Left colon (tissue), 2 donors: ENCODE data around the gene RAB22A. TPM values are rescaled to one million over a fixed set of nuclear protein-coding genes. Genes with fewer than 3 reads are reported as not detected.
A peak's percentile ranks its signal among the peaks of the same experiment; 100 is the strongest.
"Not testable (repeated sequence)": the region's sequence is repeated elsewhere in the genome, so short reads cannot be mapped to it uniquely, and the experiment has no call there.

Source experiments
- ATAC-seq: fragments of 200-7000 bp; cut with Tn5 transposase; one replicate; pipeline ENCODE4 v1.9.1; 2020; ENCODE audit warnings: mild to moderate bottlenecking, moderate library complexity
- DNase-seq, 2 donors: peaks; one replicate each; pipeline ENCODE4 v3.0.0-alpha.2; 2020
- intact Hi-C, 2 donors: fragments of 100-400 bp; cut with DNase I in 1 of 2; cut with micrococcal nuclease in 1 of 2; formaldehyde crosslinking; loops; one replicate each; pipeline versions ENCODE4 v1.11.2 to v1.14.0; 2022; cut with DNase I, micrococcal nuclease
- total RNA-seq, 2 donors: library from RNA; stranded (reverse); fragmentation: NEBNext Ultra II Directional; extraction: Animal tissue kit (Norgen Biotek cat#: 25700); gene quantifications; one replicate each; pipeline ENCODE4 v1.2.1, GENCODE V29; 2021
- donor health status: DM: no; HTN: no; CAD: no.
- donor health status: DM: yes; HTN: yes; CAD: no.

RAB22A gene
- total RNA-seq, 2 donors from 2014 or later: 22.4 to 27.4 TPM

DNA sequence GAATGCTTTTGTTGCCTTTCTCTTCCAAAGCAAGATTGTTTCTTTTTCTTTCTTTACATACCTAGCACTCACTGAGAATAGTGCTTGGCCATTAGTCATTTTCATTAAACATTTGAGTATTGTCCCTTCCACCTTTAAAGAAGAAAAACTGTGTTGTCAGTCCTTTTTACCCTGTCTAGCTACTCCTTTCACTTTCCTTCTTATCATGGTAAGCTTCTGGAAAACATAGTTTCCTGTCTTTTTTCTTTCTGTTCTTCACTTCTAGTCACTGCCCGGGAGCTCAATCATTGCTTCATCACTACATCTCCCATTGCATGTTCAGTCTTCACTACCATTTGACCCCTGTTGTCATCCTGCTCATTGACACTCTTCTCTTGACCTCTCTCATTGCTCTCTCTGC lies 91.6 kb downstream of the RAB22A start:
- intact Hi-C loops: no loop called here
- no peak for DNase-seq

DNA sequence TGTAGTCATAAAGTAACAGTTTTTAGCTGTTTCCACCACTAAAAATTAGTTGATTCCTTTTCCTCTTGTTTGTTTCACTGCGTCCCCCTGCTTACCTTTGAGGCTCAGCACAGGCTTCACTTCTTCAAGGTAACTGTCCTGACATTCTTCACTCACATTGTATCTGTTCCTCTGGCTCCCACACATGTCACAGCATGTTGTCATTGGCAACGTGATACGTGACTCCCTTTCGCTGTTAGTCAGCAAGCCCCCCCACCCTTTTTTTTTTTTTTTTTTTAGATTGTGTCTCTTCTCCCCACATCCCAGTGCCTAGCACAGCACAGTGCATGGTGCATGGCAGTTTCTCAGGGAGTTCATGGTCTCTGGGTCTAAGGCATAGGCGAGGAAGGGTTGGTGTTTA lies 92.8 kb downstream of the RAB22A start:
- ATAC-seq (no peak), DNase-seq (no peak)
- intact Hi-C loops: no loop called here

More for the DNA sequence above, 91.6 kb downstream of the RAB22A start:
- ATAC-seq: no peak

DNA sequence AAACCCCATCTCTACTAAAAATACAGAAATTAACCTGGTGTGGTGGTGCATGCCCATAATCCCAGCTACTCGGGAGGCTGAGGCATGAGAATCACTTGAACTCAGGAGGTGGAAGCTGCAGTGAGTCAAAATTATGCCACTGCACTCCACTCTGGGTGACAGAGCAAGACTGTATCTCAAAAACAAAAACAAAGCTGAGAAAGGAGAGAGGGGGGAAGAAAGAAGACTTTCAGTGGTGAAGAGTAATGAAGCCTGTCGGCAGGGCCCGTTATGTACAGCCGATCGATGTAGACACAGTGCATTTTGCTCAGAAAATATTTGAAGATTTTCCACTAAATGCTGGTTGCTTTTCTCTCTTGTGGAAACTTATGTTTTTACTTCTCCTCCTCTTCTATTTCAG lies 93.3 kb downstream of the RAB22A start:
- intact Hi-C loops: no loop called here
- ATAC-seq (no peak), DNase-seq (no peak)

DNA sequence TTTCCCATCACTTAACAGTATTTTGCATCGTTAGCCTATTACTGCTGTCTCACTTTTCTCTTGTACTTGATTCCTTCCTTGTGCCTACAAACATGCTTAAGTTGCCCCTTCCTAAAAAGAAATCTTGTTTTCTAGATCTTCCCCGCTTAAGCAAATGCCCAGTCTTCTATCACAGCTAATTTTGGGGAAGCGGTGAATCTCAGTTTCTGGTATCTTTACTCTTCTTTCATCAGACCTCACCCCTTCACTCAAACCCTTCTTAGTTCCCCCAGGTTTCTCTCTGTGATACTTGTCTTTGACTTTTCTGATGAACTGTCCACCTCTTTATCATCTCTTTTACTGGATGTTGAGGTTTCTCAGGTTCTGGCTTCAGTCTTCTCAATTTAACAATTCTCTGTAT lies 93.8 kb downstream of the RAB22A start:
- ATAC-seq (no peak), DNase-seq (no peak)
- intact Hi-C loops: no loop called here

DNA sequence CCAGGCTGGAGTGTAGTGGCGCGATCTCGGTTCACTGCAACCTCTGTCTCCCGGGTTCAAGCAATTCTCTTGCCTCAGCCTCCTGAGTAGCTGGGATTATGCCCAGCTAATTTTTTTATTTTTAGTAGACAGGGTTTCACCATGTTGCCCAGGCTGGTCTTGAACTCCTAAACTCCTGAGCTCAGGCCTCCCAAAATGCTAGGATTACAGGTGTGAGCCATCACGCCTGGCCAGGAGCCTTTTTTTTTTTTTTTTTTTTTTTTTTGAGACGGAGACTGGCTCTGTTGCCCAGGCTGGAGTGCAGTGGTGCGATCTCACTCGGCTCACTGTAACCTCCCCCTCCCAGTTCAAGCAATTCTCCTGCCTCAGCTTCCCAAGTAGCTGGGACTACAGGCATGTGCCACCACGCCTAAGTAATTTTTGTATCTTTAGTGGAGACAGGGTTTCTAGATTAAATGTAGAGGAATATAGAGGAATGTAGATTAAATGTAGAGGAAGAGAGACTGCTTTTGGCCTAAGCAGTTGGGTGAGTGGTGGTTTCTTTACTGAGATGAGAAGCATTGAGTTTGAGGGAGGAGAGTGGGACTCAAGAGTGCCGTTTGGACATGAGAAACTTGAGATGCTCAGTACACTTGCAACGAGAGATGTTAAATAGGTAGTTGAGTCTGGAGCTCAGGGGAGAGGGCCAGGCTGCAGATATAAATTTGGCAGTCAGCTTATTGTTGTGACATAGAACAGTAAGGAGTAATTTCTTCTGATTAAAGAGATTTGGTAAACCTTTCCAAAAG lies 96.2 kb downstream of the RAB22A start:
- DNase-seq: no peak
- no peak for ATAC-seq
- intact Hi-C loops: no loop called here

DNA sequence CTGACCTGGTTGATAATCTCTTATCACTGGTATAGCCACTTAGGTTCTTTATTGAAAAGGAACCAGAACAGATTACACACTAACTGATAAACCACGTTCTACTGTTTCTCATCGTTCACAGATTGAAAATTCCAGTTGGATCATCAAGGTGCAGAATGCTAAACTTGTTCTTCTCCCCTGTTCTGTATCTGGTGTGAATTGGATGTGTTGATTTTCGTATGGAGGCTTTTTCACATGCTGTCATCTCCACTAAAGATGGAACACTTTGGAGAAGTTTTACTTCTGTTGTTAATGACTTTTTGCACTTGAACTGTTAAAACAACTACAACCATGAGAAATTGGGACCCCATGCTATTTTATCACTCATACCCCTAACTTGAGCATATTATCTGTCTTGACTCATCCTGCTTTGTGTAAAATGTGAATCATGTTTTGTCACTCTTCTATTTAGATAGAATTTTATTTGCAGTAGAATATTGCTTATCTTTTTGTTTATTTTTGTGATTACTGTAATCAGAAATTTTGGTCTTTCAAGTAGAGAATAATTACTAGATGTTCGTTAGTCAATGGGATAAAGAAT lies 97.0 kb downstream of the RAB22A start:
- no peak for ATAC-seq
- no peak for DNase-seq
- intact Hi-C loops: no loop called here

DNA sequence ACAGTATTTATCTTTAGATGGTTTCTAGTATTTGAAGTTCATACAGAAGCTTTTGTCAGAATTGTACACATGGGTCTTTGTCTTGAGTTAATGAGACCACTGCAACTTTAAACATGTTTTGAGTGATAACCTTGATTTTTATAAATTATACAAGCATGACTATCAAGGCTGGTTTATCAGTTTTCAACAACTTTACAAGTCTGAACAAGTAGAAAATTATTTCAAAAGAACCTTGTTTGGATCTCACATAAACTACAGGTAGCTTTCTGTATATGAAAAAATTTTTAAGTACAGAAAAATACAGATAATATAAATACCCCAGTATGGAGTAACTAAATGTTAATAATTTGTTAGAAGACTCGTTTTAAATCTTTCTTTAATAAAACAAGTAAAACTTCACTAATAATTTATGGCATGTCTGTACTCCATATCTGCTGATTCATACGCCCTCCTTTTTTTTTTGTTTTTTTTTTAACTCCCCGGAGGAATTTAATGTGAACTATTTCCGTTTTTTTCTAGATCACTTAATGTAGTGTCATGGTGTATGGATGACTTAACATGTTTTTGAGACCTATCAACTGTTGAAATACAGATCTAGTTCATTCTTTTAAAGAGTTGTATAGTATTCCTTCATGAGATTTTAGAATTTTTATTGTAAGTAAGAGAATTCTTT lies 97.8 kb downstream of the RAB22A start:
- intact Hi-C loops: no loop called here
- ATAC-seq: no peak

DNA sequence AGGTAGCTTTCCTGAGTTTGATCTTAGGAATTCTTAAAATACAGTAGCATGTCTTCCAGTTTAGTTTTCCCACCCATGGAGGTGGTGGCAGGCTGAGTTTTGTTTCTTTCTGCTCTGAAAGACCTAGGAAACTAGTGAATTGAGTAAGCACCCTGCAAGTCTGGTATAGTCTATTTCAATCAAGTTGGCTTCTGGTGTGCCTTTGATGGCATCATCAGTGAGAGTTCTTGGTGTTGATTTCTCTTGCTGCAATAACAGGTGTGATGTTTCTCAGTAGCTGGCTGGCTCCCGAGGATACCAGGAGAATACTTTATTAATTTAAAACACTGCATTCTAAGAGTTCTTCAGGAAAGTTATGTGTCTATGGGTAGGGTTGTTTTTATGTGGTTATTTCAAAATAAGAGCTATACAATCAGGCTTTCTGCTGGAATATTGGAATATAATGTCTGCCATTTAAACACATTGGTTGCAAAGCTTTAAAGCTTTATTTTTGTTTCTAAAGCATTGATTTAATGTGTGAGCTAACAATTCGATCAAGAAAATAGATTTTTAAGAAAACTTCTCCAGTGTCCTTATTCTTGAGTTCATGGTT lies 98.5 kb downstream of the RAB22A start:
- intact Hi-C loops: no loop called here
- DNase-seq (no peak), ATAC-seq (no peak)

More for the DNA sequence above, 97.8 kb downstream of the RAB22A start:
- DNase-seq: no peak

DNA sequence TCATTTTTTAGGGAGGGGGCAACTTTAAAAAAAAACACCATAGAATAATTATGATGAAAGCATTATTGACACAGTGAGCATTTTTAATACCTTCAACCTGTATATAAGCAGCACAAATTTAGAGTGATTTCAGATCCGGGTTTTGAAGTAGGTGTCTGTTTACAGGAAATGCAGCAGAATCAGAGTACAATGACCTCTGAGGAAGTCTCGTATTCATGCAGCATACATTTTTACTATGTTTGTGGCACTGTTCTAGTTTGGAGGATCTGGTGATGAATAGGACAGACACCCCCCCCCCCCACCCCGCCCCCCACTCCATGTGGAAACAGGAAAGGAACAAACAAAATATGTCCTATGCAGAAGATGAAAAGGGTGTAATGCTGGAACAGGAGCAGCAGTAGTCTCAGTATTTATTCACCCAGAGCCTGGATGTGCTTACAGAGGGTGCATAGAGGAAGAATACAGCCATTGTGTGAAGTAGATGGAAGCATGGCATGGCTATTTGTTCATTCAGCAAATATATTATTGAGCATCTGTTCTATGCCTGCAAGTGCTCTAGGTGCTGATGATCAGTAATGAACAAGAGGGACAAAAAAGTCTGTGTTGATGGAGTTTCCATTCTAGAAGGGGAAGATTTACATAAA lies 99.2 kb downstream of the RAB22A start:
- no peak for DNase-seq
- ATAC-seq: peak; percentile 75

DNA sequence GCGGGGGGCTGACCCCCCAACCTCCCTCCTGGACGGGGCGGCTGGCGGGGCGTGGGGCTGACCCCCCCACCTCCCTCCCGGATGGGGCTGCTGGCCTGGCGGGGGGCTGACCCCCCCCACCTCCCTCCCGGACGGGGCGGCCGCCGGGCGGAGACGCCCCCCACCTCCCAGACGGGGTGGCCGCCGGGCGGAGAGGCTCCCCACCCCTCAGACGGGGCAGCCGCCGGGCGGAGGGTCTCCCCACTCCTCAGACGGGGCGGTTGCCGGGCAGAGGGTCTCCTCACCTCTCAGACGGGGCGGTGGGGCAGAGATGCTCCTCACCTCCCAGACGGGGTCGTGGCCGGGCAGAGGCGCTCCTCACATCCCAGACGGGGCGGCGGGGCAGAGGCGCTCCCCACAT lies 104.7 kb downstream of the RAB22A start:
- DNase-seq, intact Hi-C loops, ATAC-seq: not testable (repeated sequence)

More for the DNA sequence above, 99.2 kb downstream of the RAB22A start:
- intact Hi-C loops: no loop called here

DNA sequence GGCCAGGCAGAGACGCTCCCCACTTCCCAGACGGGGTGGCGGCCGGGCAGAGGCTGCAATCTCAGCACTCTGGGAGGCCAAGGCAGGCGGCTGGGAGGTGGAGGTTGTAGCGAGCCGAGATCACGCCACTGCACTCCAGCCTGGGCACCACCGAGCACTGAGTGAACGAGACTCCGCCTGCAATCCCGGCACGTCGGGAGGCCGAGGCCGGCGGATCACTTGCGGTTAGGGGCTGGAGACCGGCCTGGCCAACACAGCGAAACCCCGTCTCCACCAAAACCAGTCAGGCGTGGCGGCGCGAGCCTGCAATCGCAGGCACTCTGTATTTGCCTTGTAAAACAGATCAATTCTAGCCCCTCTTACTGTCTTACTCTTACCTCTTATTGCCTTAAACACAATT lies 105.3 kb downstream of the RAB22A start:
- ATAC-seq, DNase-seq, intact Hi-C loops: not testable (repeated sequence)

DNA sequence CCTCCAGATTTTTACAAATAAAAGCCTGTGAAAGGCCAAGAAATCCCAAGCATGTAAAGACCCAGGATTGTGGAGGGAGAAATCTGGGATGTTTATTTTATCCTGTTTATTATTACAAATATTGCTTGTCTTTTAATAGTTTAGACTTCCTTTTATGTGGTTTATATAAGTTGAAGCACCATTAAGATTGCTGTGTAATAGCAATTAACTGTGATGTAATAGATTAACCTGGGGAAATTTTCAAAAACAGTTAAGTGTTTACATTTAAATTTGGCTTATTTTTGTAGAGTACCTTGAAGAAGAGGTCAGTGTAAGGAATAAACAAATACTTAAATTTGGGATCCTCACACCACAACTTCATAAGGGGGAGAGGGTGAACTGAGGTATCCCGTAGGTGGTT lies 106.5 kb downstream of the RAB22A start:
- intact Hi-C loops: no loop called here
- DNase-seq: no peak
- ATAC-seq: no peak

DNA sequence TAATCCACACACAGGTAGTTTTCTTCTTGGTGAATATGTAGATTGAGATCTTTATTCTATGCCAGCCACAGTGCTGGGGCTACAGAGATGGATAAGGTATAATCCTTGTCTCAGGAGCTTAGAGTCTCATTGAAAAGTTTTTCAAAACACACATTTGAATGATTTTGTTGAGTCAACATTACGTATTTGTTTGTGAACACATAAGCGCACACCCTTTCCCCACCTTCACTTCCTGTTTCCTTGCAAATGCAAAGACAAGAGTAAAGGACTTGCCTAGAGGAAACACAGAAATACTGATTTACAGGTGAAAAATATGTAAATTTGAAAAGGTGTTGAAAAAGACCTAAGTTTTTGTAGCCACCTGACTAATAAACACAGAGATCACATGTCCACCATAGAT lies 107.3 kb downstream of the RAB22A start:
- intact Hi-C loops: no loop called here
- DNase-seq: no peak
- peak; percentile 74 for ATAC-seq

Other genes starting within 250 kb of the RAB22A start
- gene ANKRD60, start 81.1 kb upstream of the RAB22A start, total RNA-seq: not detected
- gene VAPB, start 79.5 kb downstream of the RAB22A start, total RNA-seq: 10 to 100 TPM; 53.5 to 63.3 TPM
- gene APCDD1L, start 205.7 kb downstream of the RAB22A start, total RNA-seq: under 1 TPM; 0.40 to 0.50 TPM